ENCODE results near the gene CUTA.

DNA sequence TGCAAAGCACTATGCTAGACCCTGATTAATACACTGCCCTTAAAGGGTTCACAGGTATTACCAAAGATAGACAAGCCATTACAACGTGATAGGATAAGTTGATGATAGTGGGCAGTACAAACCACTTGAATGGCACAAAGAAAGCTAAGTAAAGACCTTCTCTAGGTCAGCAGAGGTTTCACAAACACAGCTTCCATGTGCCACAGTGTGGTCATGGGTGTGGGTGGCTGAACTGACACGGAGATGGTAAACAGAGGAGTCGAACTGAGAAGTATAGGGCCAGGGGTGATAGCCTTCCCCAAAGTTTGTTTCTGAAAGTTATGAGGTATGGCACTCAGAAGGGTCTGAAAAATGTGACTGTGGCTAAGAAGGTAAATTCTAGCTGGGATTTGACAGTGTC is 40.8 kb upstream of the CUTA start:
- TF ChIP-seq, protein P1, sequence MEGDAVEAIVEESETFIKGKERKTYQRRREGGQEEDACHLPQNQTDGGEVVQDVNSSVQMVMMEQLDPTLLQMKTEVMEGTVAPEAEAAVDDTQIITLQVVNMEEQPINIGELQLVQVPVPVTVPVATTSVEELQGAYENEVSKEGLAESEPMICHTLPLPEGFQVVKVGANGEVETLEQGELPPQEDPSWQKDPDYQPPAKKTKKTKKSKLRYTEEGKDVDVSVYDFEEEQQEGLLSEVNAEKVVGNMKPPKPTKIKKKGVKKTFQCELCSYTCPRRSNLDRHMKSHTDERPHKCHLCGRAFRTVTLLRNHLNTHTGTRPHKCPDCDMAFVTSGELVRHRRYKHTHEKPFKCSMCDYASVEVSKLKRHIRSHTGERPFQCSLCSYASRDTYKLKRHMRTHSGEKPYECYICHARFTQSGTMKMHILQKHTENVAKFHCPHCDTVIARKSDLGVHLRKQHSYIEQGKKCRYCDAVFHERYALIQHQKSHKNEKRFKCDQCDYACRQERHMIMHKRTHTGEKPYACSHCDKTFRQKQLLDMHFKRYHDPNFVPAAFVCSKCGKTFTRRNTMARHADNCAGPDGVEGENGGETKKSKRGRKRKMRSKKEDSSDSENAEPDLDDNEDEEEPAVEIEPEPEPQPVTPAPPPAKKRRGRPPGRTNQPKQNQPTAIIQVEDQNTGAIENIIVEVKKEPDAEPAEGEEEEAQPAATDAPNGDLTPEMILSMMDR (IDR thresholded peaks at IDR 0.05) = no peak
- no peak for TF ChIP-seq POLR2A (IDR thresholded peaks at IDR 0.05)
- no peak for TF ChIP-seq POLR2AphosphoS5 (IDR thresholded peaks at IDR 0.05; ENCODE audit: insufficient read depth in 1 of 2, low read depth in 1 of 2)
